ENCODE results near the gene CNTD1.

The CNTD1 gene

GRCh38 chr17:42779936-42780850 is 18.5 kb upstream of the CNTD1 start, which contains the start of gene WNK4:
Gene WNK4, plus strand, starts transcription at chr17:42780610. Its CDS starts 89 bp downstream, at chr17:42780699.
- no peak for FAIRE-seq

DNA sequence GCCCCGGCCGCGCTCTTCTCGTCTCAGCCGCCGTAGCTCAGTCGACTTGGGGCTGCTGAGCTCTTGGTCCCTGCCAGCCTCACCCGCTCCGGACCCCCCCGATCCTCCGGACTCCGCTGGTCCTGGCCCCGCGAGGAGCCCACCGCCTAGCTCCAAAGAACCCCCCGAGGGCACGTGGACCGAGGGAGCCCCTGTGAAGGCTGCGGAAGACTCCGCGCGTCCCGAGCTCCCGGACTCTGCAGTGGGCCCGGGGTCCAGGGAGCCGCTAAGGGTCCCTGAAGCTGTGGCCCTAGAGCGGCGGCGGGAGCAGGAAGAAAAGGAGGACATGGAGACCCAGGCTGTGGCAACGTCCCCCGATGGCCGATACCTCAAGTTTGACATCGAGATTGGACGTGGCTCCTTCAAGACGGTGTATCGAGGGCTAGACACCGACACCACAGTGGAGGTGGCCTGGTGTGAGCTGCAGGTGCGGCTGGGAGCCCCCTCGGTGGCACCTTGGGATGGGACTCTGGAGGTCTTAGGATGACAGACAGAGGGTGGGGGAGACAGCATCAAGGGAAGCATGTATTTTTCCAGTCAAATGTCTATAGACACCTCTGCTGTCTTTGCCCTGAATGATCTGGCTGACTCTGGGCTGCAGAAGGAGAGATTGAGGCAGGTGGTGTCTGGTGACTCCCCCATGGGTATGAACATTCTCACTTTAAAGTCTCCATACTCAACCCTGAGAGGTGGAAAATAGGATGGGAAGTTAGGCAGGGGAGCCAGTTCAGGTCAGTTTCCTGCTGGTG is 17.6 kb upstream of the CNTD1 start:
- FAIRE-seq: no peak

GRCh38 chr17:42781639-42782165 is 17.0 kb upstream of the CNTD1 start:
- FAIRE-seq: no peak

DNA sequence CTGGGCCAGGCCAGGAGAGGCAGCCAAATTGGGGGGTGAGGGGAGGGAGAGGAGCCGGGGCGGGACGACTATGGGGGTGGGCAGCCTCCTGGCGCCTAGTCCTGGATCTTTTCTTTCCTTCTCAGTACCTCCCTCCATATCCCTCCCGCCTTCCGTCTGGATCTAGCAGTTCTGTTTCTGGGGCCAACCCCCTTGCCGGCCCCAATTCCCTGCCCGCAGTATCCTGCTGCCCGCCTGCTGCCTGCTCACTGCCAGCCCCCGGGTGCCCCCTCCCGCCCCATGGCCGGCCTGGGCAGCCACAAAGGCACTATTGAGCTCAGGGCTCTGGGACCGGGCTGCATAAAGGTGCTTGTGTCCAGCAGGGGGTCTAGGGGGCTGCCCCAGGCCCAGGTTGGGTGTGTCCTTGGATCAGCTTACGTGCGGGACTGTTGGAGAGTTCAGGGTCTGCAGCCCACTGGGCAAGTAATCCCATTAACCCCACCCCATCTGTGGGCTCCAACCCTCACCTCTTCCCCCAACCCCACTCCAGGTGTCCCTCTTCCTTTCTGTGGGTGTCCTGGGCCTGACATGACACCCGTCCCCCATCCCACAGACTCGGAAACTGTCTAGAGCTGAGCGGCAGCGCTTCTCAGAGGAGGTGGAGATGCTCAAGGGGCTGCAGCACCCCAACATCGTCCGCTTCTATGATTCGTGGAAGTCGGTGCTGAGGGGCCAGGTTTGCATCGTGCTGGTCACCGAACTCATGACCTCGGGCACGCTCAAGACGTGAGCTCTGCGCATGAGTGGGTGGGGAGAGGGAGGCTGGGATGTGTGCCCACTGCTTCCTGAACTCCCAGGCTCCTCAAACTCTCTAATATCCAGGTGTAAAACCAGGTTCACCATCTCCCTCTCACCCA is 16.2 kb upstream of the CNTD1 start:
- no peak for FAIRE-seq

DNA sequence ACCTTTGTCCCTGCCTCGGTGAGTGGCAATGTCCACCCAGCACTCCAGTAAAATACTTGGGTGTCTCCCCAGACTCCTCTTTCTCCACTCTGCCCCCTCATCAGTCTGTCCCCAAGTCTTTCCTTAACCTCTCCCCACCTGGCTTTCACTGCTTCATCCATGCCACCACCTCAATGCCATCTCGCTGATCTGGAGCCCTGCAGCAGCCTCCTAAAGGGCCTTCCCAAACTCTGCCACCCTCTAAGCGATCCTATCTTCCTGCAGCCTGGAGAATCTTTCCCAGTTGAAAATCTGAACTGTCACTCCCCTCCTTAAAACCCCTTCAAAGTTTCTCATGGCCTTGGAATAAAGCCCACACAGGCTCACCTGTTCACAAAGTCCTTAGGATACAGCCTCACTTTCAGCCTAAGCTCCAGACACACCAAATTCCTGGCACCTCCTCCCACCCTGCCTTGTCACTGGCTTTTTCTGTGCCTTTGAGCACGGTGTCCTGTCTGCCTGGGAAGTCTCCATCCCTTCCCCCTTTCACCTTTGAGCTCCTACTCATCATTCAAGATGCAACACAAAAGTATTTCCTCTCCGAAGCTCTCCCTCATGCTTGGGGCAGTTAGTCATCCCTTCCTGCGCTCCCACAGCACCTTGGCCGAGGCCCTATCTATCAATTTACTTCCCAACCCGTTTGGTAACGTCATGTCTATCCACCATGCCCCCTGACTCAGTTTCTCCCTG is 15.4 kb upstream of the CNTD1 start:
- no peak for FAIRE-seq

GRCh38 chr17:42783791-42784138 is 14.9 kb upstream of the CNTD1 start:
- no peak for FAIRE-seq

DNA sequence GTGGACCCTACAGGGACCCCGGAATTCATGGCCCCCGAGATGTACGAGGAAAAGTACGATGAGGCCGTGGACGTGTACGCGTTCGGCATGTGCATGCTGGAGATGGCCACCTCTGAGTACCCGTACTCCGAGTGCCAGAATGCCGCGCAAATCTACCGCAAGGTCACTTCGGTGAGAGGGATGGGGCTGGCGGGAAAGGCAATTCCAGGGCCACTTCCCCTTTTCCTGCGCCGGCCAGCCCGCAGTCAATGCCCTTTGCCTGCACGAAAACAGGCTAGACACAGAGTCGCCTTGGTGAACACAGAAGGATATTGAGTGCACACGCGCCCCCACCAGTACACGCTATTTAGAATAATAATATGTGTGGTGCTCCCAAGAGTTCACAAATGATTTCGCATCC is 14.3 kb upstream of the CNTD1 start:
- FAIRE-seq: no peak

GRCh38 chr17:42784811-42785592 is 13.7 kb upstream of the CNTD1 start:
- FAIRE-seq: no peak

GRCh38 chr17:42787266-42787665 is 11.4 kb upstream of the CNTD1 start:
- no peak for FAIRE-seq

GRCh38 chr17:42791948-42792347 is 6.7 kb upstream of the CNTD1 start:
- no peak for FAIRE-seq

- no peak for FAIRE-seq
Measured at GRCh38 chr17:42792545-42792944, 6.1 kb upstream of the CNTD1 start.

- no peak for FAIRE-seq
Measured at GRCh38 chr17:42795061-42795460, 3.6 kb upstream of the CNTD1 start.

DNA sequence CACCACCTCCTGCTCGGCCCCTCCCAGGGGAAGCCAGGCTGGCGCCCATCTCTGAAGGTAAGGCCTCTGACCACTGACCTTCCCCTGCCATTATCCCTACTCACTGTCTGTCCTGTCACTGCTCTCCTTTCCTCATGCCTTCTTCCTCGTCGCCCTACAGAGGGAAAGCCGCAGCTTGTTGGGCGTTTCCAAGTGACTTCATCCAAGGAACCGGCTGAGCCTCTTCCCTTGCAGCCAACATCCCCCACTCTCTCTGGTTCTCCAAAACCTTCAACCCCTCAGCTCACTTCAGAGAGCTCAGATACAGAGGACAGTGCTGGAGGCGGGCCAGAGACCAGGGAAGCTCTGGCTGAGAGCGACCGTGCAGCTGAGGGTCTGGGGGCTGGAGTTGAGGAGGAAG is 3.2 kb upstream of the CNTD1 start:
- no peak for FAIRE-seq

DNA sequence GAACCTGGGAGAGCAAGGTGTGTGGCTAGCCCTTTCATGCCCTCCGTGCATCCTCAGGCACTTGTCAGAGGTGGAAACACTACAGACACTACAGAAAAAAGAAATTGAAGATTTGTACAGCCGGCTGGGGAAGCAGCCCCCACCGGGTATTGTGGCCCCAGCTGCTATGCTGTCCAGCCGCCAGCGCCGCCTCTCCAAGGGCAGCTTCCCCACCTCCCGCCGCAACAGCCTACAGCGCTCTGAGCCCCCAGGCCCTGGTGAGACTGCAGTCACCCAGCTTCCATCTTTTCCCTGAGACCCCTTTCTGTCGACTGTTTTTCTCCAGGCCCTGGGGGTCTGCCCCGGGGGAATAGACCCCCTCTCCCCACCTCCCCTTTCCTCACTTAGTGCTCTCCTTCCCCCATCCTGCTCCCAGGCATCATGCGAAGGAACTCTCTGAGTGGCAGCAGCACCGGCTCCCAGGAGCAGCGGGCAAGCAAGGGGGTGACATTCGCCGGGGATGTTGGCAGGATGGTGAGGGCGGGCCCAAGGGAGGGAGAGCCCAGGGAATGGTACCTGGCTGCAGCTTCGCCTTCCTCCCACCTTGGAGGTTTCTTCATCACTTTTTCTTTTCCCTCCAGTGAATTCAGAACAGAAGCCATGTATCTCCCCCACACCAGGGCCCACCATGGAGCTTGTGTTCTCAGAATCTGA is 2.4 kb upstream of the CNTD1 start:
- FAIRE-seq: no peak

DNA sequence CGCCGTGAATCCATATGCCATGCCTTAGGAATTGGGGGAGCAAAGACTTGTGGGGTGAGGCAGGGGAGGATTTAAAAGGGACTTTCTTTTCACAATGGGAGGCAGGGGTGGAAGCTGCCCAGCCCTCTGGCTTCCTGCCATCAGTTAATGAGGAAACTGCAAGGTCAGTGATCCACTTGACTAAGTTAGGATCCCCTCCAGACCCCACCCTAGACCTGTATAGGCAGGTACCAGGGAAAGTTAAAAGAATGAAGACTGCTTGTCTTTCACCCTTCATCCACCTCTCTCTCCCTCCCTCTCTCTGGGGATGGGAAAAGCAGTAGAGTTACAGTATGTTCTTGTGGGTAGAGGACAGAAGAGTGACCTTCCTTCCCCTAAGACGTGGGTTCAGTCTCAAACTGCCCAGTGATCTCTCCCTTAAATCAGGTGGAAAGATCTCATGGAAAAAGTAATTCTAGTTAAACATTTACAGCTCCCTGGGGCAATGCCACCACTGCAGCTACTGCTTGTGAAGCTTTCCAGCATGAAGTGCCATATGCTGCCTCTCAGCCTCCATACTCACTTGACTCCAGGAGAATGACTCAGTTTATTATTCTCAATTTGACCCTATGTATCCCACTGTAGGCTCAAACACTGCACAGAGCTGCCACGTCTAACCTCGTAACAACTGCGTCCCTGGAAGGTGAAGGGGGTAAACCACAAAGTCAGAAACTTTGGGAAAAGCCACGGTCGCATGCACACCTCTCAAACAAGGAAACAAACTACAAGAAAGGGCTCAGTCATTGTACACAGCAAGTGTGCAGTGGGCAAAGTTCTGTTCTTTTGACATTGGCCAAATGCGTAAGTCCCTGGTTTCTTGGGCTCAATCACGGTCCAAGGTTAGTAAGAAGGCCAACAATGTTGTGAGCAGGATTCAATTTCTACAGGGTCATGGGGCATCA is 1.3 kb upstream of the CNTD1 start:
- FAIRE-seq: no peak

GRCh38 chr17:42798011-42798382 is 664 bp upstream of the CNTD1 start:
- FAIRE-seq: no peak

DNA sequence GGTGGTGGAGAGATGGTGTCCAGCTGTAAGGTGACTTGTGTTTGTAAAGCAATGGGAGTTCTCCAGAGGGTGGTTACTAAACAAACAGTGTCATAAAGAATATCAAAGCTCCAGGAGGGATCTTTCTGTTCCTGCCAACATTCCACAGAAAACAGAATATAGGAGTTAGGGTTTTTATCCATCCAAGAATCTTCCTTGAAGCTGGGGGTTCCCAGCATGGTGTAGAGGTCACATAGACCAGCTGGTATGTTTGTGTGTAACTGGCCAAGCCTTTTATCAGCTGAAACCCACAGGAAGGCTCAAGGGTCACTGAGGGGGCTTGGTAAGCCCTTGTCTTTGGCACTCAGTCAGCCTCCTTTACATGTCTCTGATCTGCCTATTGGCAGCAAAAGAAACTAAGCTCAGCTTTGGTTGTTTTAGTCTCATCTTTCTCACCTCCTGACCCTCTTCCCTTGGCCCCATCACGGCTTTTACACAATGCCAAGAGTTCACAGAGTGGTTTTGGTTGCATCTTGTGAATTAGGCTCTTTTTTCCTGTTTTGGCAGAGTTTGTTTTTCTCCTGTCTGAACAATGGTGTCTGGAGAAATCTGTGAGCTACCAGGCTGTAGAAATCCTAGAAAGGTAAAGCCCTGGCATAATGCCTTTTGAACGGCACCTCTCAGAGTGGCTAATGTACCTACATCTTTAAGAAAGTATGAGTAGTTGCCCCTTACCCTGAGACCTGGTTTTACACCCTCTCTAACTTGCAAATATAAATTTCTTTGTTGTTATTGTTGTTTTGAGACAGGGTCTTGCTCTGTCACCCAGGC is 4.6 kb downstream of the CNTD1 start:
- FAIRE-seq: no peak

DNA sequence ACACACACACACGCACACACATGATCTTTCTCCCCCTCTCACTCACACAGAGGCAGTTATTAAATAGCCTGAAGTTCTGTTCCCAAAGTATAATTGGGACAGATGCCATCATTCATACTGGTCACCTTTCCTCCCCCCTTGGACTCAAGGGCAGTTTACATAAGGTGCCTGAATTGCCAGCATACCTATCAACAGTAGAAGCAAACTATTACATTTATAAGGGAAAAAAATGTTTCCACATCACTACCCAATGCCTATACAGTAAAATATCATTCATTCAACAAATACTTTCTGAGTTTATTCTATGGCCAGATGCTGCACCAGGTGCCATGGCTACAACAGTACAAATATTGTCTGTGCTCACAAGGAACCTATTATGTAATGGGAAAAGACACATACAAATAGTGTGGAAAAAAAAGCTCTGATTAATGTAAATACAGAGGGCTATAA is 6.3 kb downstream of the CNTD1 start:
- no peak for FAIRE-seq

Data from TTC549 (cell line).